Measurements from ENCODE around the gene PLK3. TPM values are rescaled to one million over a fixed set of nuclear protein-coding genes. Genes with fewer than 3 reads are reported as not detected.
A peak's percentile ranks its signal among the peaks of the same experiment; 100 is the strongest.

Gene PLK3
- total RNA-seq, 4 donors from 2014 or later, result 10.6 to 29.3 (median 26.3) TPM

DNA sequence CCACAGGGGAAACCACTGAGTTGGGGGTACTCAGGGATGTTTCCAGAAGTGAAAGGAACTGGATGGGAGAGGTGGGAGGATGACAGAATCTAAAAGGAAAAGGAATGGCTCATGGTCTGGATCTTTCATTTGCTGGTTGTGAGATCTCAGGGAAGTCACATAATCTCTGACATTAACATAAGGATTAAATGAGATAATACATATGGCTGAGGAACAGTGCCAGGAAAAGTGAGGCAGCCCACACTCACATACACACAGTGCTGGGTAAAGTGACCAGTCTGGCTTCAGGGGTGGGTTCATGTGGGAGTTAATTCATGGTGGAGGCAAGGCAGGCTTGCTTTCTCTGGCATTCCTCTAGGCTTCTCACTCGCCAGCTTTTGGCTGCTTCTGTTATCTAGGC, 46.8 kb downstream of the PLK3 start:
- Histone ChIP-seq H3K27ac (no peak overlapping the region), H3K27me3 (no peaks in the 10 kb centered on the region), H3K36me3 (peaks cover 0 to 10% (median 0%) of the 10 kb centered on the region in 3 donors), H3K4me1 (peaks cover 0 to 47% (median 17%) of the 10 kb centered on the region in 4 donors), H3K9me3 (no peaks in the 10 kb centered on the region), H3K4me3 (no peak overlapping the region)
- WGBS, 2 donors, result 59 to 62% methylated on average over 1 of the region's 1 CpG
- DNase-seq (ENCODE audit: low spot score in 2 of 2), result no peak
- TF ChIP-seq EP300 (IDR thresholded peaks at IDR 0.05) (no peak), POLR2A (IDR thresholded peaks at IDR 0.05) (no peak)
- TF ChIP-seq, protein P1, sequence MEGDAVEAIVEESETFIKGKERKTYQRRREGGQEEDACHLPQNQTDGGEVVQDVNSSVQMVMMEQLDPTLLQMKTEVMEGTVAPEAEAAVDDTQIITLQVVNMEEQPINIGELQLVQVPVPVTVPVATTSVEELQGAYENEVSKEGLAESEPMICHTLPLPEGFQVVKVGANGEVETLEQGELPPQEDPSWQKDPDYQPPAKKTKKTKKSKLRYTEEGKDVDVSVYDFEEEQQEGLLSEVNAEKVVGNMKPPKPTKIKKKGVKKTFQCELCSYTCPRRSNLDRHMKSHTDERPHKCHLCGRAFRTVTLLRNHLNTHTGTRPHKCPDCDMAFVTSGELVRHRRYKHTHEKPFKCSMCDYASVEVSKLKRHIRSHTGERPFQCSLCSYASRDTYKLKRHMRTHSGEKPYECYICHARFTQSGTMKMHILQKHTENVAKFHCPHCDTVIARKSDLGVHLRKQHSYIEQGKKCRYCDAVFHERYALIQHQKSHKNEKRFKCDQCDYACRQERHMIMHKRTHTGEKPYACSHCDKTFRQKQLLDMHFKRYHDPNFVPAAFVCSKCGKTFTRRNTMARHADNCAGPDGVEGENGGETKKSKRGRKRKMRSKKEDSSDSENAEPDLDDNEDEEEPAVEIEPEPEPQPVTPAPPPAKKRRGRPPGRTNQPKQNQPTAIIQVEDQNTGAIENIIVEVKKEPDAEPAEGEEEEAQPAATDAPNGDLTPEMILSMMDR (IDR thresholded peaks at IDR 0.05), result no peak

DNA sequence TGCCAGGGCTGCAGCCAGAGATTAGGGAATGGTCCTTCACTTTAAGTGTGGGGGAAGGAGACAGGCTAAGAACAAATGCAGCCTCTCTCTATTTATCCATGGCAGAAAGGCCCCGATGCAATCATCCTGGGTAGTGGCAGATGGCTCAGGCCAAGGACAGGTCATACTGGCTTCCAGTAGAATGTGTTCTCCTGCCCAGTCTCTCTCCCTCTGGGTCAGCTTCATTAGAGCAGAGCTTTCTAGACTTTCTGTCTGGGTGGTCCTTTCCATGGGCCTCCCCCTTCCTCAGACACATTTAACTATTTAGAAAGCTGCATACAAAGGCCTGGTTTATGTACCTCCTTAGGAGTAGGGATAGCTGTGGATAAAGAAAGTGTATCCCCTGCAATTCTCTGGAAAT, 47.7 kb downstream of the PLK3 start:
- DNase-seq (ENCODE audit: low spot score in 2 of 2), result no peak
- H3K27me3 ChIP-seq, result no peaks in the 10 kb centered on the region
- no peak for TF ChIP-seq EP300 (IDR thresholded peaks at IDR 0.05)
- peaks cover 0 to 19% (median 0%) of the 10 kb centered on the region in 3 donors for H3K36me3 ChIP-seq
- H3K9me3 ChIP-seq, result no peaks in the 10 kb centered on the region
- WGBS, 2 donors, result 40 to 75% methylated on average over 1 of the region's 1 CpG
- H3K4me3 ChIP-seq, result no peak overlapping the region
- peaks cover 0 to 42% (median 15%) of the 10 kb centered on the region in 4 donors for H3K4me1 ChIP-seq
- peak overlapping the region in 2 of 4 donors; percentile 66 to 70 for H3K27ac ChIP-seq

DNA sequence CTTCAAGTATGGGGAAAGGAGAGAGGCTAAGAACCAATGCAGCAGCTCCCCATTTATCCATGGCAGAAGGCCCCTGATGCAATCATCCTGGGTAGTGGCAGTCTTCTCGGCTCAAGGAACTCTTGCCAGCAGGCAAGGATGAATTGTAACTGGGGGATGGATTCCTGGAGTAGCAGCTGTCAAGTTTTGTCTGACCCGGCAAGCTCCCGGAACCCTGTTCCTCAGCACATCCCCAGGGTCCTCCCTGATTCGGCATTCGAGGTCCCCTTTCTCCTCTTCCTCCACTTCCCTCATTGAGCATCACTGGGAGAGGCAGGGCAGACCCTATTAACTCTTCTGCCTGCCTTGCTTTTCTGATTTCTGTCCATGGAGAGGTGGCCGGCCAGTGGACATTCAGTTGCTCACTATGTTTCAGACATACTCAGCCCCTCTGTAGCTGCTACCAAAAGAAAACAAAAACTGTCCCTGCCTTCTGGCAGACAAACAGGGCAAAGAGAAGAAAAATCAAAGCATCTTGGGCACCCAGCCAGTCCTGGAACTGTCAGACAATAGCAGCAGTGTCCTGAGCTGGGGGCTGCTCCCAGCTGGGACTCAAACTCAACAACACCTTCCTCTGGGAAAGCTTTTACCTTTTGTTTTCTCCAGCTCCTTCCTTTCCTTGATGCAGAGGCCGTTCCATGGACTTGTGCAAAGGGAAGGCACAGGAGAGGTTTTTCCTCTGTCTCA, 48.4 kb downstream of the PLK3 start:
- no peaks in the 10 kb centered on the region for H3K9me3 ChIP-seq
- peaks cover 0 to 23% (median 0%) of the 10 kb centered on the region in 3 donors for H3K36me3 ChIP-seq
- H3K27me3 ChIP-seq, result no peaks in the 10 kb centered on the region
- peaks cover 0 to 35% (median 13%) of the 10 kb centered on the region in 4 donors for H3K4me1 ChIP-seq
- WGBS, 2 donors, result 50 to 57% methylated on average over 7 of the region's 7 CpGs
- TF ChIP-seq POLR2A (IDR thresholded peaks at IDR 0.05), result no peak
- TF ChIP-seq, protein P1 (IDR thresholded peaks at IDR 0.05), result no peak
- TF ChIP-seq EP300 (IDR thresholded peaks at IDR 0.05), result no peak
- H3K27ac ChIP-seq, result peak overlapping the region in 3 of 4 donors; percentile 23 to 70 (median 66)
- no peak overlapping the region for H3K4me3 ChIP-seq
- DNase-seq (ENCODE audit: low spot score in 2 of 2), result no peak

DNA sequence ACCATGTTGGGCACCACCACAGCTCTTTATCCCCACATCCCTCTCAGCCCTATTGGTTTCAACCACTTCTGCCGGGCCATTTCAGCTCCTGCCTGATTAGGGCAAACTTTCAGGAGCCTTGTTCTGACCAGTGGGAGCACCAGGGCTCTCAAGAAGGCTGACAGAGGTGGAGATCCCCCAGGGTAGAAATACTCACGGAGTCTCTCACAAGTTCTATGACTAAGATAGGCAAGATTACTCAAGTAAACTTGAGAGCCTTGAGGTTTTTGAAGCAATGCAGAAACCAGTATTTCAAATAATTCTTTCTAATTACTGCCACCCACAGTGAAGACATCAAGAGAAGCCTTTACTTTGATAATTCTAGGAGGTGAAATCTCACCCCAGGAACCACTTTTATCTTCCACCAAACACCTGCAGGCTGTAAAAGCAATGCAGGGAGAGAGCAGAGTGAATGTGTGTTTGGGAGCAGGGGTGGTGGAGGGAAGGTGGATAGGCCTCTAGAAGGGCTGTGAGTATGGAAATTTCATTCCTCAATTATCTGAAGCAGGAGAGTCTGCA, 49.5 kb downstream of the PLK3 start:
- Histone ChIP-seq H3K27me3 (no peaks in the 10 kb centered on the region), H3K9me3 (no peaks in the 10 kb centered on the region), H3K4me1 (peaks cover 0 to 35% (median 13%) of the 10 kb centered on the region in 4 donors), H3K36me3 (peaks cover 0 to 30% (median 0%) of the 10 kb centered on the region in 3 donors), H3K4me3 (no peak overlapping the region), H3K27ac (peak overlapping the region in 2 of 4 donors; percentile 66 to 70)
- DNase-seq (ENCODE audit: low spot score in 2 of 2), result no peak
- WGBS, 2 donors, result 61 to 63% methylated on average over 2 of the region's 2 CpGs
- TF ChIP-seq POLR2A (IDR thresholded peaks at IDR 0.05), result no peak
- TF ChIP-seq EP300 (IDR thresholded peaks at IDR 0.05), result no peak
- TF ChIP-seq, protein P1 (IDR thresholded peaks at IDR 0.05), result no peak

DNA sequence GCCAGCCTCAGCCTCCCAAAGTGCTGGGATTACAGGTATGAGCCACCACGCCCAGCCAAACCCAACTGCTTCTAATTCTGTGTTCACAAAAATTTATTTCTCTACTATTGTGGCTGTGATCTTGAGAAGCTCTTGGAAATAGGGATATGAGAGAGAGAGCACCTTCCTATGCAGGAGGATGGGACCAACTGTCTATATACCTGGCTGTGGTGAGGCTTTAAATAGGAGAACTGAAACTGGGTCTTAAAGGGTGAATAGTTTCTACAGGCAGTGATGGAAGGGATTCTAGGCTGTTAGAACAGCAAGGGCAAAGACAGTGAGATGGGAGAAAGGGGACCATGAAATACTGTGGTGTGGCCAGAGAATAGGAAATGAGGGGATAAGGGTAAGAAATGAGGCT, 51.1 kb downstream of the PLK3 start:
- WGBS, 2 donors, result 100% methylated on average over 1 of the region's 1 CpG
- TF ChIP-seq POLR2A (IDR thresholded peaks at IDR 0.05) (no peak), EP300 (IDR thresholded peaks at IDR 0.05) (no peak)
- TF ChIP-seq, protein P1 (IDR thresholded peaks at IDR 0.05), result no peak
- no peak overlapping the region for H3K4me3 ChIP-seq

More for the DNA sequence above, 51.1 kb downstream of the PLK3 start:
- H3K27ac ChIP-seq, result no peak overlapping the region
- H3K36me3 ChIP-seq, result peaks cover 0 to 41% (median 0%) of the 10 kb centered on the region in 3 donors
- no peak for DNase-seq (ENCODE audit: low spot score in 2 of 2)
- no peaks in the 10 kb centered on the region for H3K9me3 ChIP-seq
- H3K4me1 ChIP-seq, result peaks cover 0 to 35% (median 13%) of the 10 kb centered on the region in 4 donors
- no peaks in the 10 kb centered on the region for H3K27me3 ChIP-seq
